ENCODE data around the gene NAV2.
"Not testable (repeated sequence)": the region's sequence is repeated elsewhere in the genome, so short reads cannot be mapped to it uniquely, and the experiment has no call there.

Gene NAV2

GRCh38 chr11:19895037-19895436 lies 182.4 kb downstream of the NAV2 start:
- not testable (repeated sequence) for DNase-seq (ENCODE audit: low read depth in 2 of 2)

DNA sequence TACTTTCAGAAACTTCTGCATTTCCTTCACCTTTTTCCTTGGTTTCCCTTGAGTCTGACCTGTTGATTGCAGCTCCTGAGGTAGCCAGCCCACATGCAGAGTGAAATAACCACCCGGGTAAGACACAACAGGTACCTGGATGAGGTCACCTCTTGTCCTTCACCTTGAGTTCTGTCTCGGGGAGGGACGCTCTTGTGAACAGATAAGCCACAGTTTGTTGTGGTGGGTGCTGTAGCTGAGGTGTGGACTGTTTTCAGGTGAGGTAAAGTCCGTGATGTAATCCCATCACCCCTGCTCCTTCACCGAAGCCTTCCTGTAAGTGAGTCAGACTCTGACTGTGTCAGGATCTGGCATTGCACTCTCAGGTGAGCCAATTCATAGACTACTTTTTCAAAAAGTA lies 183.1 kb downstream of the NAV2 start:
- DNase-seq (ENCODE audit: low read depth in 2 of 2) = no peak

DNA sequence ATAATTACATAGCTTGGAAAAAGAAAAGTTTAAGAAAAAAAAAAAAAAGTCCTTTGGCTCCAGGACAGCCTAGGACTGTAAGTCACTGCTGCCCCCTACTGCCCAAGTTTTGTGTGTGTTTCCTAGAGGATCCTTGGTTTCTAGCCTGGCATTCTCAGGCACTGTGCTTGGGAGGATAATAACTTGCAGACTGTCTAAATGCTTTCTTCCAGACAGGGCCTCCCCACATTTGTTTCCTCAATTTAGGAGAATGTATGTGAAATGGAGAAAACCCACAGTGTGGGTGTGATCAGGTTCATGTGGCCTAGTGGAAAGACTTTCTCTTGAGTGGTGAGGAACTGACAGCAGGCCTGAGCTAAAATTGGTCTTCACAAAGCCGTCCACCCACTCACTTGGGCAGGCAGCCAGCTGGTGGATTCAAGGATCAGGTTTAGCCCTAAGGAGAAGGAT lies 191.0 kb downstream of the NAV2 start:
- no peak for DNase-seq (ENCODE audit: low read depth in 2 of 2)

DNA sequence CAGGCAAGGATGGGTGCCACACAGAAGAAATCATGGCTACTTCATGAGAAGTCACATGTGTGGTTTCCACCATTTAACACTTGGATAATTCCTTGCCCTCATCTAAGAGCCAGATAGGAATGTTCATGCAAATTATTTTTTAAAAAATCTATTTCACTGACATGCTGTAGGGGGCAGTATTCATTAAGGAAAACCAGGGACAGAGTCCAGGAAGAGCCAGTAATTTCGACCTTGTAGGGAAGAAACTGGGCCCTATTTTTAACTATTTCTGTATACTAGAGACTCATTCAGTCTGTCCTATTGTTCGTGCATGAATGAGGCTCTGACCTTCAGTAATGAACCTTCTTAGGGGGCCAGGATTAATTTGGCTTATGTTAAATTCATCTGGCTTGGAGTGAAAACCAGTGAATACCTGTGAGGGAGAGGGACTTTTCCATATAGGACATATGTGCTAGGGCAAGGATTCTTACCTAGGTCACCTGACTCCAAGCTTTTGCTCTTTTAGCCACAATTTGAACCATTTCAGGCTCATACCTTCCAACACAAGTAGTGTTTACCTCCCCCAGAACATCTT lies 192.7 kb downstream of the NAV2 start:
- DNase-seq (ENCODE audit: low read depth in 2 of 2) = no peak

- DNase-seq (ENCODE audit: low read depth in 2 of 2) = no peak
Observed at GRCh38 chr11:19906126-19906525, 193.5 kb downstream of the NAV2 start.

DNA sequence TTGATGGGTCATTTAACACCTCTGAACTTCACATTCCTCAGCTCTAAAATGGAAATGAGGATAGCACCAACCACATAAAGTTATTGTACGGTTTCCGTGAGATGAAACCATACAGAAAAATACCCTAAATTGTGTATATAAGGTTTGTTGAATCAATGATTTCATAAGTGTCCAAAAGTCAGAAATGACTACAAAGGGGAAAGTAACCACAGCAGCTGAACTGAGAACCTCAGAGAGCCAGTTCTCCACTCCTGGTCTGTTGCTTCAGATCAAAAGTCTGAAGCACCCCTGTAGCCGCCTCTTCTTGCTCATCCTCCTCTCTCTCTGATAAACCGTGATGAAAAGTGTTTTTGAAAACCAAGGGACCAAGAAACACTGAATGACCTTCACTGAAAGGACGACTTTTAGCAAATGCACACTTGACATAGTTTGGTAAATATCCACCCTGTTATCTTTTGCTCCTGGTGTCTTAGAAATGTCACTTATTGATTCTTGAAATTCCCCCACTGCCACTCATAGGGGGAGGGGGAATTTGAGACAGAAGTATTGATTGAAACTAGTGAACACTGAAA lies 194.5 kb downstream of the NAV2 start:
- DNase-seq (ENCODE audit: low read depth in 2 of 2) = no peak

- no peak for DNase-seq (ENCODE audit: low read depth in 2 of 2)
Observed at GRCh38 chr11:19907839-19908238, 195.2 kb downstream of the NAV2 start.

DNA sequence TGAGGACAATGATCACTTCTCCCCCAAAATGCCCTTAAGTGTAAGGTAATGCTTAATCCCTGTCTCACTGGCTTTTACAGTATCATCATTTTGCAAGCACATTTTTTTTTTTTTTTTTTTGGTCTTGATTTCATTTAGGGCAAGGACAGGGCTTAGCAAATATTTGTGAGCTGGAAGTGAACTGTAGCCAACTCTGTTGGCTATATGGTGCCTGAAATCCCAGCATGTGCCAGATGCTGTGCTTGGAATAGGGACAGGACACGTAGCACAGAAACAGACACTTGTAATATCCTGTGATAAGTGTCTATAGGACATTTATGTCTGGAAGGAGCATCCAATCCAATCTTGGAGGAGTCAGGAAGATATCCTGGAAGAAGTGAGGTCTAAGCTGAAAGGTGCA lies 198.3 kb downstream of the NAV2 start:
- DNase-seq (ENCODE audit: low read depth in 2 of 2) = no peak

DNA sequence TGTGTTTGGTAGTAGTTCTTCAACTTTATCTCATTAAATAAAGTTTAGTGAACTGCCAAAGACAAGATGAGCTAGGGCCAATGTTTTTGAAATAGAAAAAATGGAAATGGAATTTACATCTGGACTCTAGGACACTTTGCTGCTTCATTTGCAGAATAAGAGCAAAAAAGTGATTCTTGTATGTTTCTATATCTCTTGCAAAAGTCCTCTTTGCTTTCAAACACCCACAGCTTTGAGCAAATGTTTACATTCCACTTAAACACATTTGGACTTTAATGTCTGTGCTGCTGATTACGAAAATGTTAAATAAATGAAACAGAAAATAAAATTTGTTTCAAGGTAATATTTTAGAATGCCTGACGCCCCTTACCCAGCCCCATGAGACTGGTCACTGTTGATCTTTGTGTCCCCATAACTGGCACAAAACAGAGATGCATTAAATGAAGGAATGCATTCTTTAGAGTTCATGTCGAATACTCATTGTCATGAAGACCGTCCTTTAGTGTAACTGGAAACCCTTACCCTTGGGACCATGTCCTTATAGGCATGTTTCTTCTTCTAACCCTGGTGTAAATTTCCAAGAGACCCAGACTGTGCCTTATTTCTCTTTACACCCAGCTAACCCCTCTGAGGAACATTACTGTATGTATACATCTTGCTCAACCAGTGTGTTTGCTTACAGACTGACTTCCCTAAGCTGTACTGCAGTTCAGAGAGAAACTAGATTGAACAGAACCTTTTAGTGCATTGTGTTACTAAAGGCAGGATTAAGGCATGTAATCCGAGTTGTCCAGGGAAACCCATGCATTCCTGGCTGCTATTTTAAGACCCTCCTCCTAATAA lies 199.7 kb downstream of the NAV2 start:
- no peak for DNase-seq (ENCODE audit: low read depth in 2 of 2)

- DNase-seq (ENCODE audit: low read depth in 2 of 2) = no peak
Observed at GRCh38 chr11:19912958-19913892, 200.6 kb downstream of the NAV2 start.

- no peak for DNase-seq (ENCODE audit: low read depth in 2 of 2)
Observed at GRCh38 chr11:19913893-19914249, 201.2 kb downstream of the NAV2 start.

DNA sequence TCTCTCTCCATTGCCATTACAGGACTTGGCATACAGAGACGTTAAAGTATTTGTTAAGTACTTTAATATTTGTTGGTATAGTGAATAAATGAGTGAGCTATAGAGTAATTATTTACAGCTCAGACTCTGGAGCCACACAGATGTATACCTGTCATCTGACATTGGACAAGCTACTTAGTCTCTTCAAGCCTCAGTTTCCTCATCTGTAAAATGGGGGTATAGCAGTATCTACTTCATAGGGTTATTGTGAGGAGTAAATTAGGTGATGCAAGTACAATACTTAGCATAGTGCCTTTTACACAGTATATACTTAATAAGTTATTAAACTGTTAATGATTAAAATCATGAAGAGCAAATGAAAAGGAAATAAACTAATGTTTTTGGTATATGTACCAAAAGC lies 203.2 kb downstream of the NAV2 start:
- no peak for DNase-seq (ENCODE audit: low read depth in 2 of 2)

GRCh38 chr11:19917069-19917468 lies 204.4 kb downstream of the NAV2 start:
- DNase-seq (ENCODE audit: low read depth in 2 of 2) = no peak

DNA sequence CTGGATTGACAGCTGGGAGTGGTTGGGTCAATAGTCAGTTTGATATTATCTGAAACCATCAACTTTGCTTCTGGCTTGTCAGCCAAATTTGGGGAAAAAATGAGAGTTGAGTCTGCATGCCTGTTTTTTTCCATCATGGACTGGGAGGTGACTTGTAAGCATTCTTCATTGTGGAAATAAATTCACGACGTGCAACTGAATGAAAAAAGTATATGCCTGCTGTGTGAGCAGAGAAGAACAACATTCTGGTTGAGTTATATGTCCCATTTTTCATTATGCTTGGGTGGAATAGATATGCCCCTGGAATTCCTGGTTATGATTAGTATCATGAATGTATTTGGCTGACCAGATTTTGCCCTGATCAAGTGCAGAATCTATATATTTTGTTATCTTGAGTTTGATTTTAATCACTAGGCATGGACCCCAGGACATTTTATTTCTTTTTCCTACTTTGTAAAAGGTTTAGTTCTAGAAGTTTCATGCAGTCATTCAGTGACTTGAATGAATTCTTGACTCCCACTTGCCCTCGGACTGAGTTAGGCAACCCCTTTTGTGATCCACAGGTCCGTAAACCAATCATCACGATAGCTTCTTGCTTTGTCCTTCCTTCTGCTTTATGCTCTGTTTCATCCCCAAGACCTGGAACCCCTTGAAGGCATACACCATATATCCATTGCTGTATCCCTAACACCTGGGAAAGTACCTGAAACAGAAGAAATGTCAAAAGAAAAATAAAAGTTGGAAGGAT lies 205.8 kb downstream of the NAV2 start:
- DNase-seq (ENCODE audit: low read depth in 2 of 2) = no peak

- no peak for DNase-seq (ENCODE audit: low read depth in 2 of 2)
Observed at GRCh38 chr11:19919050-19919561, 206.5 kb downstream of the NAV2 start.

DNA sequence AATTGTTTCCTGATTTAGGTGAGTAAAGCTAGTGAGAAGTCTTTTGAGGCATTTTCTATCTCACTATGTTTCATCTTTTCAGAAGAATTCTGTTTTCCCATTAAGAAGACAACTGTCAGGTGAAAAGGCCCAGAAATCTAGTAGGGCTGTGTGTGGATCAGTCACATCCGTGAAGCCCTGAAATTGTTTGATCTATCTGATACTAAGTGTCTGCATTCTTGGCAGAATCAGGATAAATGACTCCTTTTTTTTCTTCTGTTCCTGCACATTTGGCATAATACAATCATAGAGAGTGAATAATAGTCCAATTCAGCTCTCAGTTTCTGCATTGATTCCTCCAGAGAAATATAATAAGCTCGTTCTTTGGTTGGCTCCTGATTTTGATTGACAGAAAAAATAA lies 208.3 kb downstream of the NAV2 start:
- no peak for DNase-seq (ENCODE audit: low read depth in 2 of 2)

DNA sequence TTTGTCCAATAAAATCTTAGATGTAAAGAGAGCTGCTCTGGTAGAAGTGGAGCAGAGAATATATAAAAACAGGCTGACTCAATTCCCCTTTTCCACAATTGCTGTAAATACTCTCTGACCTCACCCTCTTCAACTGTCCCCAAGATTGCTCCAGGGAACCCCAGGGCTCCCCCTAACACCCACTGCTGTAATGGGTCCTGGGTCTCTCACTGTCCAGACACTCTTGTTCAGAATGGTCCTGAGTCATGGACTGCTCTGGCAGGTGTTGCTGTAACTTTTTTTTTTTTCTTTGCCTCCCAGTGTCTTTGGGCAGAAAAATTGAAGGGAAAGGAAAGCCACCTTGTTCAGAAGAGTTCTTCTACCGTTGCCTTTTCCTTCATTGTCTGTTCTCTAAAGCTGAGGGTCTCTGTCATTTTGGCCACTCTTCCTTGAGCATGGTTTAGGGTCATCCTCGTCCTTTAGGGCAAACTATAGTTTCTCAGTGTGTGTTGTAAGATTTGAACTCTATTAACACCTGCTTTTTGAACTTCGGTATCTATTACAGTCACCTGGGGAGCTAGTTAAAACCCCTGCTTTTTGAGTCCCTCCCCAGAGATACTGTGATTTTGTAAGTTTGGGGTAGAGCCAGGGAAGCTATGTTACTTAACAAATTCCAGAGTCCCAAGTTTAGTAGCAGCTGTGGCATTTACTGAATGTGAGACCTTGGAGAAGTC lies 209.5 kb downstream of the NAV2 start:
- no peak for DNase-seq (ENCODE audit: low read depth in 2 of 2)

GRCh38 chr11:19922689-19923035 lies 210.0 kb downstream of the NAV2 start:
- DNase-seq (ENCODE audit: low read depth in 2 of 2) = no peak

DNA sequence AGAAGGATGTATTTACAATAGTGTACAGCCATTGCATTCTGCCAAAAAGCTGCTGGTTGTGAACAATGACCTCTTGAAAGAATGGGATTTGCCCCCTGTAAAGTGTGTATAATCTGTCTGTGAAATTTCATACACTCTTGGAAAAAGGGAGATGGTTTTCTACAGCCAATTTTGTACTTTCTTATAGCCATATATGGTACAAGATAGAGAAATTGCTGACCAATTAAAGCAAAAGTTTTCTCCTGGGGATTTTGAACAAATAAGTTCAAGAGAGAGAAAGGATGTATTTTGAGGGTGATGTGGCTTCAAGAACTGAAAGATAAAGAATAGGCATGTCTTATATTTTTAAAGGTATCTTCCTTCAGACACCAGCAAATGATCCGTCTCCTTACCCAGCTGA lies 211.0 kb downstream of the NAV2 start:
- no peak for DNase-seq (ENCODE audit: low read depth in 2 of 2)

DNA sequence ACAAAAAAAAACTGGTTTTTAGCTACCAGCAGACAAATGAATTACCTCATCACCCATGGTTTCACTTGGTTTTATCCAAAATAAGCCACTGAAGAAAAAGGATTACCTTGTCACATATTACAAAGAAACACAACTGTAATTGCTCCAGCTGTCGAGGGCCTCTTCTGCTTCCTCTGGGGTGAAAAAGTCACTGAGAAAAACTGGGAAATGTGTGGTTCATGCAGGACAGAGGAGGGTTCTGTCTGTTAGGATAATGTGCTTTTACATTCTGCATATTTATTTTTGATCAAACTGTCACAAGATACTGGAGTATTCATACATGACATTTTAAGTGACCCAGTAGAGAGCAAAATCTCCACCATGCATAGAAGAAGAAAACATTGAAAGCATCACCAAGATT lies 211.7 kb downstream of the NAV2 start:
- no peak for DNase-seq (ENCODE audit: low read depth in 2 of 2)

- DNase-seq (ENCODE audit: low read depth in 2 of 2) = no peak
Observed at GRCh38 chr11:19924716-19925115, 212.1 kb downstream of the NAV2 start.
